ENCODE data around the gene ZFP1.

ZFP1 gene

GRCh38 chr16:75152635-75153034, 4.3 kb downstream of the ZFP1 start:
- DNase-seq (ENCODE audit: low read depth, low spot score): no peak

- DNase-seq (ENCODE audit: low read depth, low spot score): no peak
Observed at GRCh38 chr16:75160386-75160785, 12.1 kb downstream of the ZFP1 start.

- no peak for DNase-seq (ENCODE audit: low read depth, low spot score)
Observed at GRCh38 chr16:75169899-75170405, 21.6 kb downstream of the ZFP1 start.

GRCh38 chr16:75172578-75172977, 24.3 kb downstream of the ZFP1 start:
- no peak for DNase-seq (ENCODE audit: low read depth, low spot score)

GRCh38 chr16:75175074-75175473, 26.8 kb downstream of the ZFP1 start:
- no peak for DNase-seq (ENCODE audit: low read depth, low spot score)

- no peak for DNase-seq (ENCODE audit: low read depth, low spot score)
Observed at GRCh38 chr16:75176926-75177325, 28.6 kb downstream of the ZFP1 start.

GRCh38 chr16:75179208-75179607, 30.9 kb downstream of the ZFP1 start:
- no peak for DNase-seq (ENCODE audit: low read depth, low spot score)

- DNase-seq (ENCODE audit: low read depth, low spot score): no peak
Observed at GRCh38 chr16:75181630-75182029, 33.3 kb downstream of the ZFP1 start.

GRCh38 chr16:75188832-75189477, 40.6 kb downstream of the ZFP1 start:
- no peak for DNase-seq (ENCODE audit: low read depth, low spot score)

GRCh38 chr16:75189638-75190245, 41.4 kb downstream of the ZFP1 start:
- DNase-seq (ENCODE audit: low read depth, low spot score): no peak

- DNase-seq (ENCODE audit: low read depth, low spot score): no peak
Observed at GRCh38 chr16:75192606-75193264, 44.4 kb downstream of the ZFP1 start.

- DNase-seq (ENCODE audit: low read depth, low spot score): no peak
Observed at GRCh38 chr16:75193265-75193650, 44.9 kb downstream of the ZFP1 start.

- no peak for DNase-seq (ENCODE audit: low read depth, low spot score)
Observed at GRCh38 chr16:75193730-75194444, 45.6 kb downstream of the ZFP1 start.

- DNase-seq (ENCODE audit: low read depth, low spot score): no peak
Observed at GRCh38 chr16:75195811-75196790, 47.8 kb downstream of the ZFP1 start.

GRCh38 chr16:75196836-75197235, 48.5 kb downstream of the ZFP1 start:
- no peak for DNase-seq (ENCODE audit: low read depth, low spot score)

GRCh38 chr16:75197522-75198134, 49.3 kb downstream of the ZFP1 start:
- no peak for DNase-seq (ENCODE audit: low read depth, low spot score)

- DNase-seq (ENCODE audit: low read depth, low spot score): no peak
Observed at GRCh38 chr16:75198135-75198600, 49.8 kb downstream of the ZFP1 start.

GRCh38 chr16:75202069-75202590, 53.8 kb downstream of the ZFP1 start:
- no peak for DNase-seq (ENCODE audit: low read depth, low spot score)

- no peak for DNase-seq (ENCODE audit: low read depth, low spot score)
Observed at GRCh38 chr16:75203096-75203495, 54.8 kb downstream of the ZFP1 start.
